HepG2 (cell line): Measurements from ENCODE around the gene GDPD5. TPM values are rescaled to one million over a fixed set of nuclear protein-coding genes. Genes with fewer than 3 reads are reported as not detected.

Experiments
- ATF1 ChIP-seq: IDR thresholded peaks from 2 replicates; pipeline ENCODE4 v1.6.1; 2016; ENCODE audit warnings: mild to moderate bottlenecking, control low read depth
- ERF ChIP-seq: IDR thresholded peaks from 2 replicates; pipeline ENCODE4 v1.6.1; 2018; ENCODE audit warnings: missing biosample characterization, missing genetic modification reagents
- FOSL2 ChIP-seq: sonication (generic); formaldehyde crosslinking; IDR thresholded peaks from 2 replicates; pipeline ENCODE4 v1.4.0; 2020; ENCODE audit warnings: missing genetic modification reagents
- GLI4 ChIP-seq: sonication (generic); formaldehyde crosslinking; IDR thresholded peaks from 2 replicates; pipeline ENCODE4 v1.5.1; 2020; ENCODE audit warnings: missing genetic modification reagents, mild to moderate bottlenecking, moderate library complexity, borderline replicate concordance
- MTA1 ChIP-seq: sonication (generic); formaldehyde crosslinking; IDR thresholded peaks from 2 replicates; pipeline ENCODE4 v1.4.0; 2020; ENCODE audit warnings: missing genetic modification reagents, mild to moderate bottlenecking, borderline replicate concordance
- SALL2 ChIP-seq: sonication (generic); formaldehyde crosslinking; IDR thresholded peaks from 2 replicates; pipeline ENCODE4 v1.8.1; 2023; ENCODE audit warnings: mild to moderate bottlenecking, missing genetic modification reagents, inconsistent platforms
- SMAD3 ChIP-seq: sonication (generic); formaldehyde crosslinking; IDR thresholded peaks from 2 replicates; pipeline ENCODE4 v1.4.0; 2020; ENCODE audit warnings: missing genetic modification reagents
- THRA ChIP-seq: sonication (generic); formaldehyde crosslinking; IDR thresholded peaks from 2 replicates; pipeline ENCODE4 v1.4.0; 2020; ENCODE audit warnings: missing genetic modification reagents, borderline replicate concordance
- YY1 ChIP-seq: IDR thresholded peaks from 2 replicates; pipeline ENCODE4 v1.6.1; 2011; ENCODE audit warnings: low read length, low read depth, moderate library complexity, mild to moderate bottlenecking; ENCODE audit not compliant: insufficient read depth, insufficient replicate concordance
- ZBTB39 ChIP-seq: sonication (generic); formaldehyde crosslinking; IDR thresholded peaks from 2 replicates; pipeline ENCODE4 v1.5.0; 2020; ENCODE audit warnings: missing genetic modification reagents
- ZNF10 ChIP-seq: sonication (generic); formaldehyde crosslinking; IDR thresholded peaks from 2 replicates; pipeline ENCODE4 v1.4.0; 2020; ENCODE audit warnings: mild to moderate bottlenecking, low read depth, missing genetic modification reagents, borderline replicate concordance
- ZNF253 ChIP-seq: sonication (generic); formaldehyde crosslinking; IDR thresholded peaks from 2 replicates; pipeline ENCODE4 v1.8.0; 2022; ENCODE audit warnings: mild to moderate bottlenecking, missing genetic modification reagents, borderline replicate concordance
- ZNF446 ChIP-seq: sonication (generic); formaldehyde crosslinking; IDR thresholded peaks from 2 replicates; pipeline ENCODE4 v1.5.0; 2020; ENCODE audit warnings: mild to moderate bottlenecking, missing genetic modification reagents
- ZNF576 ChIP-seq: sonication (generic); formaldehyde crosslinking; IDR thresholded peaks from 2 replicates; pipeline ENCODE4 v1.4.0; 2020; ENCODE audit warnings: mild to moderate bottlenecking, missing genetic modification reagents
- ZNF784 ChIP-seq: sonication (generic); formaldehyde crosslinking; IDR thresholded peaks from 2 replicates; pipeline ENCODE4 v1.5.1; 2020; ENCODE audit warnings: missing genetic modification reagents, mild to moderate bottlenecking, borderline replicate concordance
- ZSCAN29 ChIP-seq: sonication (generic); formaldehyde crosslinking; conservative IDR thresholded peaks from 2 replicates; pipeline ENCODE4 v1.4.0; 2020; ENCODE audit warnings: mild to moderate bottlenecking, missing genetic modification reagents
- polyA plus RNA-seq, 8 experiments: library from polyadenylated mRNA; depleted of rRNA in 3 of 8; stranded (reverse) in 7 of 8; unstranded in 1 of 8; fragments of >200 nt; fragmentation: Illumina TruSeq in 4 of 8; extraction: Trizol in 4 of 8; gene quantifications; 2 replicates each; pipeline versions ENCODE4 v1.2.1 to v1.2.3, GENCODE V29; 2011 to 2016; ENCODE audit warnings: low read depth in 4 of 8, missing spikeins in 1 of 8, mixed read lengths in 1 of 8; ENCODE audit not compliant: insufficient read depth in 1 of 8
- total RNA-seq, 5 experiments: library from RNA; depleted of rRNA; stranded (reverse); fragments of >200 nt; fragmentation: Illumina TruSeq; extraction: Trizol; gene quantifications; 2 replicates each; pipeline ENCODE4 v1.2.3, GENCODE V29; 2016; ENCODE audit warnings: low read depth in 1 of 5
- TF ChIP-seq, protein P1 (sequence below): sonication (generic); formaldehyde crosslinking; IDR thresholded peaks from 2 replicates; pipeline ENCODE4 v1.4.0; 2020; ENCODE audit warnings: missing genetic modification reagents; ENCODE audit errors: not compliant biosample characterization
- TF ChIP-seq, protein P2 (sequence below): sonication (generic); formaldehyde crosslinking; IDR thresholded peaks from 2 replicates; pipeline ENCODE4 v1.8.1; 2023; ENCODE audit warnings: mild to moderate bottlenecking, missing genetic modification reagents
- TF ChIP-seq, protein P3 (sequence below): sonication (generic); formaldehyde crosslinking; IDR thresholded peaks from 2 replicates; pipeline ENCODE4 v1.8.1; 2022; ENCODE audit warnings: mild to moderate bottlenecking, missing genetic modification reagents

GDPD5 gene
- total and polyA plus RNA-seq, 2 of the 13 experiments (the other 11 are each of a cell fraction or from before 2014, with no cell fraction given) = 55.0 to 67.5 TPM

- TF ChIP-seq THRA = peak; percentile 76; the same call in 1 of the 2 replicates
- no peak for TF ChIP-seq ZSCAN29 (CRISPR knock-in tag)
- TF ChIP-seq MTA1 (CRISPR knock-in tag) = peak; percentile 93
- TF ChIP-seq, protein P1, sequence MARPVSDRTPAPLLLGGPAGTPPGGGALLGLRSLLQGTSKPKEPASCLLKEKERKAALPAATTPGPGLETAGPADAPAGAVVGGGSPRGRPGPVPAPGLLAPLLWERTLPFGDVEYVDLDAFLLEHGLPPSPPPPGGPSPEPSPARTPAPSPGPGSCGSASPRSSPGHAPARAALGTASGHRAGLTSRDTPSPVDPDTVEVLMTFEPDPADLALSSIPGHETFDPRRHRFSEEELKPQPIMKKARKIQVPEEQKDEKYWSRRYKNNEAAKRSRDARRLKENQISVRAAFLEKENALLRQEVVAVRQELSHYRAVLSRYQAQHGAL (CRISPR knock-in tag) = no peak
- no peak for TF ChIP-seq ZNF576 (CRISPR knock-in tag)
- TF ChIP-seq, protein P2, sequence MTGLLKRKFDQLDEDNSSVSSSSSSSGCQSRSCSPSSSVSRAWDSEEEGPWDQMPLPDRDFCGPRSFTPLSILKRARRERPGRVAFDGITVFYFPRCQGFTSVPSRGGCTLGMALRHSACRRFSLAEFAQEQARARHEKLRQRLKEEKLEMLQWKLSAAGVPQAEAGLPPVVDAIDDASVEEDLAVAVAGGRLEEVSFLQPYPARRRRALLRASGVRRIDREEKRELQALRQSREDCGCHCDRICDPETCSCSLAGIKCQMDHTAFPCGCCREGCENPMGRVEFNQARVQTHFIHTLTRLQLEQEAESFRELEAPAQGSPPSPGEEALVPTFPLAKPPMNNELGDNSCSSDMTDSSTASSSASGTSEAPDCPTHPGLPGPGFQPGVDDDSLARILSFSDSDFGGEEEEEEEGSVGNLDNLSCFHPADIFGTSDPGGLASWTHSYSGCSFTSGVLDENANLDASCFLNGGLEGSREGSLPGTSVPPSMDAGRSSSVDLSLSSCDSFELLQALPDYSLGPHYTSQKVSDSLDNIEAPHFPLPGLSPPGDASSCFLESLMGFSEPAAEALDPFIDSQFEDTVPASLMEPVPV (CRISPR knock-in tag) = no peak
- TF ChIP-seq GLI4 (CRISPR knock-in tag) = no peak
- no peak for TF ChIP-seq ZNF446 (CRISPR knock-in tag)
- TF ChIP-seq FOSL2 = peak; percentile 43
- TF ChIP-seq ZBTB39 (CRISPR knock-in tag) = 0 out of 2 replicates have a peak, but pooled peaks have one; percentile 68
- TF ChIP-seq YY1 = peak; percentile 34
- peak; percentile 27; the same call in 1 of the 2 replicates for TF ChIP-seq ERF (CRISPR knock-in tag)
- TF ChIP-seq ZNF784 (CRISPR knock-in tag) = peak; percentile 56; the same call in 1 of the 2 replicates
- TF ChIP-seq ZNF253 (CRISPR knock-in tag) = no peak
- no peak for TF ChIP-seq ATF1 (CRISPR knock-in tag)
- TF ChIP-seq, protein P3, sequence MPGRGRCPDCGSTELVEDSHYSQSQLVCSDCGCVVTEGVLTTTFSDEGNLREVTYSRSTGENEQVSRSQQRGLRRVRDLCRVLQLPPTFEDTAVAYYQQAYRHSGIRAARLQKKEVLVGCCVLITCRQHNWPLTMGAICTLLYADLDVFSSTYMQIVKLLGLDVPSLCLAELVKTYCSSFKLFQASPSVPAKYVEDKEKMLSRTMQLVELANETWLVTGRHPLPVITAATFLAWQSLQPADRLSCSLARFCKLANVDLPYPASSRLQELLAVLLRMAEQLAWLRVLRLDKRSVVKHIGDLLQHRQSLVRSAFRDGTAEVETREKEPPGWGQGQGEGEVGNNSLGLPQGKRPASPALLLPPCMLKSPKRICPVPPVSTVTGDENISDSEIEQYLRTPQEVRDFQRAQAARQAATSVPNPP = no peak
- TF ChIP-seq ZNF10 = no peak
- no peak; the same call in 1 of the 2 replicates for TF ChIP-seq SALL2 (CRISPR knock-in tag)
- no peak for TF ChIP-seq SMAD3 (CRISPR knock-in tag)
Measured at GRCh38 chr11:75523811-75524664, 1.7 kb downstream of the GDPD5 start (continued).
